Loucy (cell line): ENCODE results near the gene PRDX4.

Experiments
- H2AFZ ChIP-seq: fragments of 200-600 bp; sonication (generic); 2 replicates; pipeline ENCODE4 v1.6.0; 2016; ENCODE audit warnings: antibody characterized with exemption, mild to moderate bottlenecking, low read length, moderate library complexity
- H3F3A ChIP-seq: fragments of 200-600 bp; 2 replicates; pipeline ENCODE4 v1.6.0; 2016; ENCODE audit warnings: antibody characterized with exemption, low read depth, mild to moderate bottlenecking
- H3K27me3 ChIP-seq: fragments of 200-600 bp; sonication (generic); 2 replicates; pipeline ENCODE4 v1.6.1; 2014; ENCODE audit warnings: low read length, mild to moderate bottlenecking; ENCODE audit not compliant: insufficient read depth, poor library complexity, severe bottlenecking
- H3K36me3 ChIP-seq: fragments of 200-600 bp; sonication (generic); 2 replicates; pipeline ENCODE4 v1.6.1; 2016; ENCODE audit warnings: low read length; ENCODE audit not compliant: insufficient read depth
- H3K4me1 ChIP-seq: fragments of 200-600 bp; sonication (generic); 2 replicates; pipeline ENCODE4 v1.5.1; 2014; ENCODE audit warnings: low read length, mild to moderate bottlenecking; ENCODE audit not compliant: insufficient read depth, poor library complexity, severe bottlenecking
- H3K4me2 ChIP-seq: fragments of 200-600 bp; sonication (generic); 2 replicates; pipeline ENCODE4 v1.6.0; 2014; ENCODE audit warnings: antibody characterized with exemption, low read length, low read depth, mild to moderate bottlenecking; ENCODE audit not compliant: poor library complexity, severe bottlenecking
- H3K4me3 ChIP-seq: fragments of 200-600 bp; sonication (generic); 2 replicates; pipeline ENCODE4 v1.5.1; 2014; ENCODE audit warnings: low read length, mild to moderate bottlenecking, mixed read lengths; ENCODE audit not compliant: poor library complexity, severe bottlenecking
- H3K79me2 ChIP-seq: fragments of 200-600 bp; sonication (generic); 2 replicates; pipeline ENCODE4 v1.6.1; 2014; ENCODE audit warnings: low read length; ENCODE audit not compliant: insufficient read depth
- H3K9ac ChIP-seq: fragments of 200-600 bp; sonication (generic); 2 replicates; pipeline ENCODE4 v1.6.0; 2014; ENCODE audit warnings: mild to moderate bottlenecking, low read depth, low read length, moderate library complexity; ENCODE audit not compliant: poor library complexity, severe bottlenecking
- H3K9me2 ChIP-seq: fragments of 200-600 bp; sonication (generic); replicated peaks from 2 replicates; pipeline ENCODE4 v1.6.1; 2016; ENCODE audit warnings: low read depth, low read length, mixed read lengths
- H3K9me3 ChIP-seq: fragments of 200-600 bp; sonication (generic); 2 replicates; pipeline ENCODE4 v1.6.1; 2014; ENCODE audit warnings: mild to moderate bottlenecking, antibody characterized with exemption, low read length, low read depth; ENCODE audit not compliant: insufficient read depth
- H4K20me1 ChIP-seq: fragments of 200-600 bp; sonication (generic); 2 replicates; pipeline ENCODE4 v1.6.0; 2014; ENCODE audit warnings: antibody characterized with exemption, low read length, mild to moderate bottlenecking; ENCODE audit not compliant: insufficient read depth, poor library complexity, severe bottlenecking
- CTCF ChIP-seq: fragments of 200-600 bp; sonication (generic); conservative IDR thresholded peaks from 2 replicates; pipeline ENCODE4 v1.5.1; 2014; ENCODE audit warnings: mild to moderate bottlenecking, antibody characterized with exemption, low read length
- EZH2phosphoT487 ChIP-seq: fragments of 200-600 bp; IDR thresholded peaks from 2 replicates; pipeline ENCODE4 v1.6.1; 2018; ENCODE audit warnings: antibody characterized with exemption, mild to moderate bottlenecking, moderate library complexity, borderline replicate concordance

Gene PRDX4

DNA sequence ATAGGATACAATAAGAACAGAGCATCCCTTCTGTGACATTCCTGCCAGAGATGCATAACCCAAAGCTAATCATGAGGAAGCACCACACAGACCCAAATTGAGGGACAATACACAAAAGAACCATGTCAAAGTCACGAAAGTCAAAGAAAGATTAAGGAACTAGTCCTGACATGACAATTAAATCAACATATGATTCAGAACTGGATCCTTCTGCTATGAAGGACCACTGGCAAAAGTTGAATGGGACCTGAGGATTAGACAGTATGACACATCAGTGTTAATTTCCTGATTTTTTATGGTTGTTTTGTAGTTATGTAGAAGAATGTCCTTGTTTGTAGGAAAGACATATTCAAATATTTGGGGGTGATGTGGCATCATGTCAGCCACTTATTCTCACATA, 61.9 kb downstream of the PRDX4 start:
- H3K4me3 ChIP-seq = no peak overlapping the region
- H4K20me1 ChIP-seq = no peaks in the 10 kb centered on the region
- H3K79me2 ChIP-seq = no peaks in the 10 kb centered on the region
- no peaks in the 10 kb centered on the region for H3K27me3 ChIP-seq
- no peaks in the 10 kb centered on the region for H3K9me3 ChIP-seq
- no peaks in the 10 kb centered on the region for H3F3A ChIP-seq
- no peaks in the 10 kb centered on the region for H3K4me1 ChIP-seq
- no peak overlapping the region for H2AFZ ChIP-seq
- no peak overlapping the region for H3K4me2 ChIP-seq
- peaks cover 3% of the 10 kb centered on the region; the same call in 1 of the 2 replicates for H3K36me3 ChIP-seq
- no peaks in the 10 kb centered on the region for H3K9me2 ChIP-seq
- no peak overlapping the region for H3K9ac ChIP-seq
- TF ChIP-seq EZH2phosphoT487 = no peak
- no peak for TF ChIP-seq CTCF

DNA sequence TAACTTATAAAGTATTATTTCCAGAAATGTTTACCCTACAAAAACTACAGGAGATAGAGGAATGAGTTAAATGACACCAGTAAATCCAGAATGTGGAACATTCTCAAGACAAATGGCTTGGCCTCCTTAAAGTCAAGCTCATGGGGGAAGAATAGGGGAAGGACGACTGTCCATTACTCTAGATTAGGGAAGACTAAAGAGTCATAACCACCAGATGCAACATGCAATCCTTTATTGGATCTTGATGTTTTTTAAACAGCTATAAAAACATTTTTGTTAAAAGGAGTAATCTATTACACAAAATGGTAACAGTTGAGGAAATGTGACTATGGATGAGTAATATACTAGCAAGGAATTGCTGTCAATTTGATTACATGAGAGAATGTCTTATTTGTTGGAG, 64.7 kb downstream of the PRDX4 start:
- H3K9ac ChIP-seq = no peak overlapping the region
- peaks cover 3% of the 10 kb centered on the region; the same call in 1 of the 2 replicates for H3K36me3 ChIP-seq
- no peaks in the 10 kb centered on the region for H3F3A ChIP-seq
- H3K9me3 ChIP-seq = no peaks in the 10 kb centered on the region
- H4K20me1 ChIP-seq = no peaks in the 10 kb centered on the region
- H3K4me3 ChIP-seq = no peak overlapping the region
- H3K4me1 ChIP-seq = peaks cover 3% of the 10 kb centered on the region
- TF ChIP-seq CTCF (no peak), EZH2phosphoT487 (no peak)
- no peaks in the 10 kb centered on the region for H3K27me3 ChIP-seq
- H2AFZ ChIP-seq = no peak overlapping the region
- no peak overlapping the region for H3K4me2 ChIP-seq
- H3K79me2 ChIP-seq = no peaks in the 10 kb centered on the region
- no peaks in the 10 kb centered on the region for H3K9me2 ChIP-seq

DNA sequence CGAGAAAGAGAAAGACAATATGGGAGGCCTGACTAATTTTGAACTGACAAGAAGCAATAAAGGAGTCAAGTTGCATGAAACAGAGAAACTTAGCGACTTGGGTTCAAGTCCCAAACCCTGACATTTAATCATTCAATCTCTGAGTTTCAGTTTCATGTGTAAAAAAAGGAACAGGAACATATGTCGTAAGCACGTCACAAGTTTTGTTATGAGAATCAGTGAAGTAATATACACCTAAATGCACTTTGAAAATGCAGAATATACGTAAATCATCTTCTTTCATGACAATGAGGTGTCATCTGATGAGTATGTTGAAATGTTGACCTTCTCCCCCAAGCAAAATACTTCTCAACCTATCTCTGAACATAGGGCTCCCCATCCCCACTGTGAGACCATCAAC, 65.4 kb downstream of the PRDX4 start:
- Histone ChIP-seq H3K79me2 (0 out of 2 replicates have a peak, but pooled peaks cover 4% of the 10 kb centered on the region), H3K4me2 (no peak overlapping the region), H3K36me3 (peaks cover 3% of the 10 kb centered on the region; the same call in 1 of the 2 replicates), H3K4me1 (peaks cover 3% of the 10 kb centered on the region), H3K9me3 (no peaks in the 10 kb centered on the region), H3K9ac (no peak overlapping the region), H3F3A (no peaks in the 10 kb centered on the region), H3K27me3 (no peaks in the 10 kb centered on the region), H2AFZ (no peak overlapping the region), H3K9me2 (no peaks in the 10 kb centered on the region), H4K20me1 (no peaks in the 10 kb centered on the region), H3K4me3 (no peak overlapping the region)
- no peak for TF ChIP-seq CTCF
- no peak for TF ChIP-seq EZH2phosphoT487
